ENCODE measurements around the gene SCAMP4. TPM values are rescaled to one million over a fixed set of nuclear protein-coding genes. Genes with fewer than 3 reads are reported as not detected.
A peak's percentile ranks its signal among the peaks of the same experiment; 100 is the strongest.

SCAMP4 gene
- total RNA-seq, 1 experiment from 2014 or later, result 69.0 TPM

GRCh38 chr19:1855828-1856255 lies 49.4 kb upstream of the SCAMP4 start:
- Histone ChIP-seq H3K14ac (ENCODE audit: insufficient read depth, low read length) (no peak overlapping the region), H3K4me2 (ENCODE audit: insufficient read depth, insufficient read length, low read length) (peak overlapping the region; percentile 35), H2AK5ac (ENCODE audit: insufficient read length, low read length) (no peak overlapping the region), H3K9me3 (ENCODE audit: control insufficient read depth, low read depth, low read length) (no peaks in the 10 kb centered on the region), H3K23me2 (ENCODE audit: insufficient read length, low read depth, low read length, poor library complexity, severe bottlenecking) (peaks cover 6% of the 10 kb centered on the region), H4K5ac (ENCODE audit: insufficient read length, low read depth, low read length) (no peak overlapping the region), H4K91ac (ENCODE audit: insufficient read length, low read depth, low read length) (no peak overlapping the region), H3K27ac (ENCODE audit: insufficient read length, low read depth, low read length) (peak overlapping the region; percentile 9), H3K4ac (ENCODE audit: low read depth, low read length) (no peak overlapping the region), H2BK20ac (ENCODE audit: low read depth, low read length, poor library complexity, severe bottlenecking) (no peak overlapping the region), H3K23ac (ENCODE audit: insufficient read length, low read depth, low read length) (no peak overlapping the region), H3K79me2 (ENCODE audit: insufficient read depth, low read length) (peaks cover 23% of the 10 kb centered on the region; the same call in 1 of the 2 replicates), H4K20me1 (ENCODE audit: control insufficient read depth, insufficient read depth, insufficient read length) (no peaks in the 10 kb centered on the region), H3T11ph (ENCODE audit: low read length) (no peak overlapping the region), H3K4me1 (ENCODE audit: insufficient read depth, low read length) (peaks cover 7% of the 10 kb centered on the region; the same call in 1 of the 2 replicates), H3K79me1 (ENCODE audit: insufficient read depth, low read depth, low read length, poor library complexity, severe bottlenecking) (peaks cover 11% of the 10 kb centered on the region), H3K56ac (ENCODE audit: insufficient read length, low read depth, low read length) (no peak overlapping the region), H2BK120ac (ENCODE audit: low read depth, low read length, poor library complexity, severe bottlenecking) (no peak overlapping the region), H2BK5ac (ENCODE audit: insufficient read length, low read length) (no peak overlapping the region), H4K8ac (replicated peaks; ENCODE audit: insufficient read length, low read depth, low read length) (no peak overlapping the region), H2BK15ac (ENCODE audit: low read depth, low read length) (no peak overlapping the region), H2BK12ac (ENCODE audit: insufficient read length, low read depth, low read length) (no peak overlapping the region), H3K27me3 (ENCODE audit: insufficient read depth, low read length) (no peaks in the 10 kb centered on the region), H2AFZ (ENCODE audit: low read length) (no peak overlapping the region), H3K9ac (ENCODE audit: extremely low read depth, insufficient read length, low read length) (no peak overlapping the region), H3K18ac (ENCODE audit: insufficient read length, low read depth, low read length) (no peak overlapping the region)
- Mint-ChIP-seq H3K27me3 (ENCODE audit: low read depth) (no peaks in the 10 kb centered on the region), H3K4me1 (peaks cover 34 to 72% of the 10 kb centered on the region in 2 experiments), H3K27ac (no peak overlapping the region), H3K4me3 (peak overlapping the region in 1 of 2 experiments; percentile 56; a peak in 1 of 5 replicates), H3K36me3 (ENCODE audit: insufficient read depth in 1 of 3, low read depth in 3 of 3) (peaks cover 0 to 7% (median 0%) of the 10 kb centered on the region in 3 experiments; a peak in 2 of 7 replicates), H3K9me3 (no peaks in the 10 kb centered on the region)
- TF ChIP-seq, protein P1, sequence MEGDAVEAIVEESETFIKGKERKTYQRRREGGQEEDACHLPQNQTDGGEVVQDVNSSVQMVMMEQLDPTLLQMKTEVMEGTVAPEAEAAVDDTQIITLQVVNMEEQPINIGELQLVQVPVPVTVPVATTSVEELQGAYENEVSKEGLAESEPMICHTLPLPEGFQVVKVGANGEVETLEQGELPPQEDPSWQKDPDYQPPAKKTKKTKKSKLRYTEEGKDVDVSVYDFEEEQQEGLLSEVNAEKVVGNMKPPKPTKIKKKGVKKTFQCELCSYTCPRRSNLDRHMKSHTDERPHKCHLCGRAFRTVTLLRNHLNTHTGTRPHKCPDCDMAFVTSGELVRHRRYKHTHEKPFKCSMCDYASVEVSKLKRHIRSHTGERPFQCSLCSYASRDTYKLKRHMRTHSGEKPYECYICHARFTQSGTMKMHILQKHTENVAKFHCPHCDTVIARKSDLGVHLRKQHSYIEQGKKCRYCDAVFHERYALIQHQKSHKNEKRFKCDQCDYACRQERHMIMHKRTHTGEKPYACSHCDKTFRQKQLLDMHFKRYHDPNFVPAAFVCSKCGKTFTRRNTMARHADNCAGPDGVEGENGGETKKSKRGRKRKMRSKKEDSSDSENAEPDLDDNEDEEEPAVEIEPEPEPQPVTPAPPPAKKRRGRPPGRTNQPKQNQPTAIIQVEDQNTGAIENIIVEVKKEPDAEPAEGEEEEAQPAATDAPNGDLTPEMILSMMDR (conservative IDR thresholded peaks at IDR 0.05), result no peak
- no peak for DNase-seq
- no CpG with 5 or more reads among the region's 13 CpGs for WGBS (ENCODE audit: extremely low coverage, insufficient read length, low lambda C conversion rate)

All from H9 (cell line).